Measurements from ENCODE around the gene PCIF1.

PCIF1 gene

DNA sequence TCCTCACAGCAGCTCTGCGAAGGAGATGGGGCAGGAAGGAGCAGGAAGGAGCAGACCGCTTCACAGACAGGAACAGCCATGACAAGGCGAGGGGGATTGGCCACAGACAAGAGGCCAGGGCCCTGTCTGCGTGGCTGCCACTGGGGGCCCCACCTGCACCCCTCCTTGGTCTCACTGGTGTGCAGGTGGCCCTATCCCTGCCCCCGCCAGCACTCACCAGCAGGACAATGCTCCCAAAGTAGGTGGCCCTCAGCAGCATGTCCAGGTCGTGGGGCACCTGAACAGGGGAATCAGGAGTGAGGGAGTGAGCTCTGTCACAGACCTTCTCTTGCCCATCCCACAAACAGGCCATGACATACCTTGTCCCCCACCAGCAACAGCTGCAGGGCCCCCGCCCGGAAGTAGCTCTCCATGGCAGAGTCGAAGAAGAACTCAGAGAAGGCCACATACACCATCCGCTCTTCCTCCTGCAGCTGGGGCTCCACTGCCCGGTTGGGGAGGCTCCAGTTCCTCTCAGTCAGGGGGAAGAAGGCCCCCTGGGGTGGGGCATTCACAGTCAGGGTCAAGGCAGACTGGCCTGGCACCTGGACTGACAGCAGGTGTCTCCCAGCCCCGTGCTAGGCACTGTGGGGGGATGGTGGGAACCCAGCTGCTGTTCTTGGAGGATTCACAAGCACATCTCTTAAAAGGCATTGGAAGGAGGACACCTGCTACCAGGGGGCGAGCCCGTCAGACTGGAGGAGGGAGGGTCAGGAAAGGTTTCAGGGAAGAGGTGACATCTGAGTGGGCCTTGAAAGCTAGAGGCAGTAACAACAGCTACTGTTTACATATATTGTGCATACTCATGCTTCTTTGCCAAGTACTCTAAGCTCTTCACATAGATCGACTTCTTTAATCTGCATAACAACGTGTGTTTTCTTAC lies 29.6 kb upstream of the PCIF1 start:
- DNase-seq, result no peak

DNA sequence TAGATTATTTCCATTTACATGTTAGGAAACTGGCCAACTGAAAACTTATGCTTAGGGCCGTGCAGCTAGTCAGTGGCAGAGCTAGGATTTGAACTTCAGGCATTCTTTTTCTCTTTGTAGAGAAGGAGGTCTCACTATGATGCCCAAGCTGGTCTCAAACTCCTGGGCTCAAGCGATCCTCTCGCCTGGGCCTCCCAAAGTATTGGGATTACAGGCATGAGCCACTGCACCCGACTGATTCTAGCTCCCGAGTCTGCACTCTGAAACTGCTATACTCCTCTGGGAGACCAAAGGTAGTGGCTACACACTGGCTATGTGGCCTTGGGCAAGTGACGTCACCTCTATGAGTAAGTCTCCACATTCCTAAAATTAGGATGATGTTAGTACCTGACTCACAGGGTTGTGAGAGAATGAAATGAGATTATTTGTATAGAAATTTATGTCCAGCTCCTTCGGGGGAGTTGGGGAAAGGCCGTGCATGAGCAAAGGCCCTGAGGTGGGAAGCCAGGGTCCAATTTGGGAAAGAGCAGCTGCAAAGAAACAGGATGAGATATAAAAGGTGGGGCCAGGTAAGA lies 28.9 kb upstream of the PCIF1 start:
- DNase-seq, result no peak

- no peak for DNase-seq
These were observed 27.1 kb upstream of the PCIF1 start for GRCh38 chr20:45907219-45907948.

- no peak for DNase-seq
These were observed 26.4 kb upstream of the PCIF1 start for GRCh38 chr20:45908084-45908483.

DNA sequence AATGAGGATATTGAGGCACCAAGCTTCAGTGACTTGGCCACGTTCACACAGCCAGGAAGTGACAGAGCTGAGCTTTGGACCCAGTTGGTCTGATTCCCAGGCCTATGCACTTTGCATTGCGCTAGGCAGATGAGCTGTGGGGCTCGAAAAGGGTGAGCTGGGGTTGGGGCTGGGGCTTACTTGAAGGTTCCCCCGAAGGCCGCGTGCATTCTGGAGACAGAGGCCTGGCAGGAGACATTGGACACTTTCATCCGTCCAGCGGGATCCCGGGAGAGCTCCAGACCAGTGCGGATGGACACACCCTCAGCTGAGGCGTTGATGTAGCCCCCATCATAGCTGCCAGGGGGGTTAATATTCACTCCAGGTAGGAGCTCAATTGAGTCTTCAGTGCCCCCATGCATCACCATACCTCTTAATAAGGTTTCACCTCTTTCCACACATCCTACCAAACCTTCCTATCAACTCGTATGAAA lies 25.1 kb upstream of the PCIF1 start:
- no peak for DNase-seq

GRCh38 chr20:45909817-45910669 lies 24.4 kb upstream of the PCIF1 start:
- no peak for DNase-seq

DNA sequence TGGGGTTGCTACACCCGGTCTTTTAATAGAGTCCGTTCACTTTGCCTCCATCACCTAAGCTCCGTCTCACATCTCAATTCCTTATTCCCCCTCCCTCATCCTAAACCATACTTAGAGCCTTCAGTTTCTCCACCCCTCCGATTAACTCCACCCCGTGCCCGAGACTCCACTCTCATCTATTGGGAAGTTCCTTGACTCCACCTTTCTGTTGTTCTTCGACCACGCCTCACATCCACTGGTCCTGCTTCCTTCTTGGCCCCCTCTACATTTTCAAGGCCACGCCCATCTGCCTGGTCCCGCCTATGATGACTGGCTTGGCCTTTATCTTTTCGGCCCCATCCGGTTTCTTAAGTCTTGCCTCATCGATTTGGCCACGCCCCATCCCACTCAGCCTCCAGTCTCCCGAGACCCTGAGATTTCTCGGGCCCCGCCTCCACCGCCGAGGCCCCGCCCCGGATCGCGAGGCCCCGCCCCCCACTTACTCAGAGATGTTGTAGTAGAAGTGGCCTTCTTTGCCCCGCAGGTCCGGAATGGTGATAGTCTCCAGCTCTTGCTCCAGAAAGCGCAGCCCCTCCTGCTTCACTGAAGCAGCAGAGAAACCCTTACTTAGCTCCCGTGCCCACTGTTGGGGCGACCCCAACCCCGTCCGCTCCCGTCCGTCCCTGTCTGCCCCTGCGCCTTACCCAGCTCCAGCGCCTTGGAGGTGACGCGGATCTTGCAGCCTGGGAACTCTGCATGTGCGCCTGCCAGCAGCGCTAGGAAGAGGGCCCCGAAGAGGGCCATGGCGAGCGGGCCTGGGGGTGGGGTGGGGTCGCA lies 23.6 kb upstream of the PCIF1 start:
- peak; percentile 94 for DNase-seq

DNA sequence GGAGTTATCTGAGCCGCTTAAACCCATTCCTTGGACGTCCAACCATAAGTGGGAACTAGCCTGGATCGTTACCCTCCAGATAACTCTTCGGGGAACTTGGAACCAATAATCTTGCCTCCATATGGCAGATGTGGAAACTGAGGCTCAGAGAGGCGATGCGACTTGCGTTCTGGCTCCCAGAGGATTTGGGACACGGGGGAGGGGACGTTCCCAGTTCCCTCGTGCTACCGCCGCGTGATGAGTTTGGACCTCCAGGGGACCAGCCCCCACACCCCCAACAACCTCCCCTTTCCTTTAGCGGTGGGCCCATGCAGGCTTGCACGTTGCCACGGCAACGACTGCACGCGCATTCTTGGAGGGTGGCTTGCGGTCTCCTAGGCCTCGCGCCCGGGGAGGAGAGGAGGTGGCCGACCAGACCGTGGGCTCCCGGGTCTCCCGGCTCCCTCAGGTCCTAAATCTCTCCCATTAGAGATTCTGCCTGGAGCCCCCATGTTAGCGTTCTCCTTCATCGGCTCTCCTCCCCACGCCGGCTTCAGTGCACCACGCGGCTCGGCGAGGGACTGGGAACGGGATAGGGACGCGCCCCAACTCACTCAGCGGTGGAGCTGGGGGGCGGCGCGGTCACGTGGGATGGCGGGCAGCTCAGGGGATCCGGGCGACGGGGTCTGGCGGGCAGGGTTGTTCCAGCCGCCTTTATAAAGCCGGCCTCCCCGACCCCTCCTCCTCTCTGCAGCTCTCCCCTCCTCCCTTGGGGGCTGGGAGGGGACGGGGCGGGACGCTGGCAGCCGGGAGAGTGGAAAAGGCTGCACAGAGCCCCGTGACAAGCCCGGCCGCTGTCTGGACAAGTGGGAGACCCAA lies 22.8 kb upstream of the PCIF1 start, which contains the start of gene PLTP:
Gene PLTP (minus strand): TSS at position 670 of the 858 bp plus-strand sequence. CDS start 703 bp downstream, outside the sequence.
- peak; percentile 45 for DNase-seq

DNA sequence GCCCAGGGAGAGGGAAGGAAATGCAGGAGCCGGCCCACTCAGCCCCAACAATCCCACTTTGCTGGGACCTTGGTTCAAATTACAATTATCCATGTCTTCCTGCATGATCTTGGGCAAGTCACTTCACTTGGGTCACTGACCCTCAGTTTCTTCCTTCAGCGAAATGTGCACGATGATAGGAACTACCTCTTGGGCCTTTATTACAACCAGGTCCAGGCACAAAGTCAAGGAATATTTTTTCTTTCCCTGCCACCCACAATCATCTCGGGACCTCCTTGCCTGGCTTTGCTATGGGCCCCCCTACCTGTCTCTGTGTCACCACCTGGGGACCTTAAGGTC lies 22.2 kb upstream of the PCIF1 start:
- no peak for DNase-seq

DNA sequence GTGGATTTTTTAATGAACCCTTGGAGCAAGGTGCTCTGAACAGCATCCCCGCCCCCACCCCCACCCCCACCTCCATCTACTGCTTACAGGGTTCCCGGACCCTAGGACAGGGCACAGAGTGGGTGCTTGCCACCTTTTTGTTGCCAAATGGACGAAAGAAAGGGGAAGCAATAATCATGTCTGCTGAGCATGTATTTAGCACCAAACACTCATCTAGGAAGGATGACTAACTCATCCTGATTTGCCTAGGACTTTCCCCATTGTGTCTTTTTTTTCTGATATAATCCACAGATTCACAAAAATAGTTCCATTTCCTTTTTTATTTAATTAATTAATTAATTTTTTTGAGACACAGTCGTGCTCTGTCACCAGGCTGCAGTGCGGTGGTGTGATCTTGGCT lies 21.4 kb upstream of the PCIF1 start:
- DNase-seq, result no peak

DNA sequence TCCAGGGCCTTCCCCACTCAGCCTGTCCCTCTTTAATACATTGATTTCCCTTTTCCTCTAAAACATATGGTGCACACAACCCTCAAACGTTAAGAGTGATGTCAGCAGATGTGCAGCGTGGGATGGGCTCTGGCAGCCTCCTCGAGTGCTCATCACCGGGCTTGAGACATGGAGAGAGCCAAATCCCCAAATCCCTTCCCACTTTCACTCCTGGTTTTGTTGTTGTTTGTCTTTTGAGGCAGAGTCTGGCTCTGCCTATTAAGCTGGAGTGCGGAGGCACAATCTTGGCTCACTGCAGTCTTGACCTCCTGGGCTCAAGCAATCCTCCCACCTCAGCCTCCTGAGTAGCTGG lies 16.7 kb upstream of the PCIF1 start:
- DNase-seq, result no peak

- DNase-seq, result no peak
These were observed 16.2 kb upstream of the PCIF1 start for GRCh38 chr20:45918182-45918737.

DNA sequence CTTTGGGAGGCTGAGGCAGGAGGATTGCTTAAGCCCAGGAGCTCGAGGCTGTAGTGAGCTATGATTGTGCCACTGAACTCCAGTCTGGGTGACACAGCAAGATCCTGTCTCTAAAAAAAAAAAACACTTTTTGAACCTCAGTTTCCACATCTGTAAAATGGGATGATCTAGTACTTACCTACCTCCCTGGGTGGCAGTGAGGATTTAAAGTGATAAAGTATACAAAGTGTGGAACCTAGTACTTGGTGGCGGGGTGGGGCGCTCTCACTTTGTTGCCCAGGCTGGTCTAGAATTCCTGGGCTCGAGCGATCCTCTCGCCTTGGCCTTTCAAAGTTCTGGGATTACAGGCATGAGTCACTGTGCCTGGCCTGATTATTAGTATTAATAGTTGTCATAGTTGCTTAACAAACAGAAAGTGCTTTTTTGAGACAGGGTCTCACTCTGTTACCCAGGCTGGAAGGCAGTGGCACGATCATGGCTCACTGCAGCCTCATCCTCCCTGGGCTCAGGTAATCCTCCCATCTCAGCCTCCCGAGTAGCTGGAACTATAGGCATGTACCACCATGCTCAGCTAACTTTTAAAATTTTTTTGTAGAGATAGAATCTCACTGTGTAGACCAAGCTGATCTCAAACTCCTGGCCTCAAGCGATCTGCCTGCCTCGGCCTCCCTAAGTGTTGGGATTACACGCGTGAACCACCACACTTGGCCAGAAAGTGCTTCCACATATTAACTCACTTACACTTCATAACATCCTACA lies 15.5 kb upstream of the PCIF1 start:
- DNase-seq, result no peak

DNA sequence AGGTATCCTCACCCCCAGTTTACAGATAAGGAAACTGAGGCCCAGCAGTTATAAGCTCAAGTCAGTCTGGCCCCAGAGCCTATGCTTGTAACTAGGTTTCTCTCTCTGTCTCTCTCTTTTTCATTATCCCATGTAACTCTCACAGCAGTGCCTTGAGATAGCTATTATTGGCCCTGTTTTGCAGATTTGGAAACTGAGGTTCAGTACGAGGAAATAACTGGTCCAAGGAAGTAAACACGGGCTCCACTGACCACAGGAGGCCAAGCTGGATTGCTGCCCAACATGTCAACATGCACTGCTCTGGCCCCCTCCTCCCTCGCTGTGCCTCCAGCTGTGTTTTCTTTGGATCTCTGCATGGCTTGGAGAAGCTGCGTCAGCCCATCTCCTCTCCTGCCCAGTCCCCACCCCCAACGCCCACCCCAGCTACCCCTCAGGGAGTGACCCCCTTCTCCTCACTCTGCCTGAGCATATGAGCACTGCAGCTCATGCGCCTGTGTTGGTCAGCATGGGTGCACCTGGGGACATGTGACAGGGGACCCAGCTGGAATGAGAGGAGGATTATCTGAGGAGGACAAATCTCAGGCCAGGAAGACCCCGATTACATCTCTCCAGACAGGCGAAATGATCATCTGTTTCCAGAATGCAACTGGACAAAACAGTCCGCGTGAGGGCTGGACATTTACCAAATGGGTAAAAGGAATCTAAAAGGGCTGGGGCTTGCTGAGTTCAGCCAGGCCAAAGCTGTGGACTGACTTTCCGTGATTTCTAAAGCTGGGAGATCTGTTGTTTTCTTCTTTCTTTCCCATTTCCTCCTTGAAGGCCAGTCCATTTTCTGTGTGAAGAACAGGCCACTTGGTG lies 14.7 kb upstream of the PCIF1 start:
- no peak for DNase-seq

DNA sequence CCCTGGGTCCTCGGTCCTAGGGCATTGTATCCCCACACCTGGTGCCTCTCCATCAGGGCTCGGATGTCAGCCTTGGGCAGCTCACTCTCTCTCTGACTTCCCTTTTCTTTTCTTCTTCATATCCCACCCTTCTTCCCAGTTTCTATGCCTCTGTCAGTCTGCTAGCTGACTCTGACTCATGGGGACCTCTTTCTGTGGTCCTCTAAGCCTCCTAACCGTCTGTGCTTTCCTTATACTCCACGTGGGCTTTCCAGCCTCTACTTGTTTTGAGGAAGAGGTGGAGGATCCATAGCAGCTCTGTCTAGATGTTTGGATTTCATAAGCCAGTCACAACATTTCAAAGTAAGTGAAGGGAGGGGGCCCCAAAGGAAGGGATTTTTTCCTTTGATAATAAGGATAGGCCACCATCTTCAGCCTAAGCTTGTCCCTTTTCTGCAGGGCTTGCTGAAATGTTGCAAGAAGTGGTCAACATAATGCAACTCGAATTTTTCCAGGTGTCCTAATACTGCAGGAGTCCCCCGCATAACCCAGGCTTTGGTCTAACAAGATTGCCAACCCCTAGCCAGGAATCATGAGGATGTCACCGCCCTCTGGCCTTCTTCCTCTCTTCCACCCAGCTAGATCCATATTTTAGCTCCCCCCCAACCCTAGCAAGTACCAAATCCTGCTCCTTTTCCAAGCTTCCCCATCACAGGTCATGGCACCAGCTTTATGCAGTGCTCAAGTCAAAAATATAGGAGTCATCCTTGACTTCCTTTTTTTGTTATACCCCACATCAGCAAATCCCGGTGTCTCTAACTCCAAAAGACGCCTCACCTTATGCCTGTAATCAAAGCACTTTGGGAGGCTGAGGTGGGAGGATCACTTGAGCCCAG lies 13.8 kb upstream of the PCIF1 start:
- DNase-seq, result no peak

DNA sequence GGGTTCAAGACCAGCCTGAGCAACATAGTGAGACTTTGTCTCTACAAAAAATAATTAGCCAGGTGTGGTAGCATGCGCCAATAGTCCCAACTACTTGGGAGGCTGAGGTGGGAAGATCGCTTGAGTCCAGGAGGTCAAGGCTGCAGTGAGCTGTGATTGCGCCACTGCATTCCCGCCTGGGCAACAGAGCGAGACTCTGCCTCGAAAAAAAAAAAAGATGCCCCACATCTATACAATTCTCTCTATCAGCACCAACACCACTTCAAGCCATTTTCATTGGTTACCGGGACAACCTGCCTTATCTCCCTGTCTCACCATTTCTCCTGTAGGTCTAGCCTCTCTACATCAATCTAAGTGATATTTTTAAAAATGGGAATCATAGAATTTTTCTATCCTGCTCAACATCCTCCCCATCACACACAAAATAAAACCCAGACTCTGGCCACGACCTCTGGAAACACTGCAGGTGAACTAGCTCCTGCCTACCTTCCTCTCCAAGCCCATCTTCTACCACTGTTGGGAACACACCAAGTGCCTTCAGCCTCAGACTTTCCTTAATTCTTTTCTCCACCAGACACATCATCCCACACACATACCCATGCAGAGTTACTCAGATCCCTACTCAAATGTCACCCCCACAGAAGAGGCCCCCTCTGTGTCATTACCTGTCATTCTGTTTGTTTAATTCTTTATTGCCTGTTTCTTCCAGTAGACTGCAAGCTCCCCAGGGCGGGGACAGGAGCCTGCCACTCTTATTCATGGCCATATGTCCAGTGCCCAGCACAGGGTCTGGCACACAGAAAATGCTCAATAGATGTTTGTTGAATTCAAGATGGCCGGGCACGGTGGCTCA lies 12.9 kb upstream of the PCIF1 start:
- no peak for DNase-seq
